ENCODE data around the gene SEMA3D. TPM values are rescaled to one million over a fixed set of nuclear protein-coding genes. Genes with fewer than 3 reads are reported as not detected.

Gene SEMA3D
- total RNA-seq, 1 experiment from 2014 or later: 1.4 TPM

DNA sequence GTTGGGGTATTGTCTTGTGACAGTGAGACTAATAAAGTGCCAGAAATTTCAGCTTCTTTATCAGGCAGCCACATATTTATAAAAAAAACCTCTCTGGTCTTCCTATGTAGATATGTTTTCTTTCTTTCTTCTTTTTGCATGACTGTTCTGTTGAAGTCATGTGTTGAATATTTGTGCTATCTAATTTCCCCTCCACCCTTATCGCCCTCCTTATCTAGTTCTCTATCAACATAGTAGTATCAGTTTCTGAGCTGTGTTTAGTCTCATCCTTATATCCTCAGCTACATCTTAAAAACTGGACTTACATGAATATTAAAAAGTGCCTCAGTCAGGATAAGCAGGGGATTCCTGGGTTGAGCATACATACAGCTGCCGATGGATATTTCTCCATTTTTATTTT, 53.9 kb downstream of the SEMA3D start (continued):
- TF ChIP-seq, protein P1, sequence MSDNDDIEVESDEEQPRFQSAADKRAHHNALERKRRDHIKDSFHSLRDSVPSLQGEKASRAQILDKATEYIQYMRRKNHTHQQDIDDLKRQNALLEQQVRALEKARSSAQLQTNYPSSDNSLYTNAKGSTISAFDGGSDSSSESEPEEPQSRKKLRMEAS (IDR thresholded peaks at IDR 0.05): no peak
- TF ChIP-seq ELF1 (IDR thresholded peaks at IDR 0.05; ENCODE audit: borderline replicate concordance, low read depth): no peak

DNA sequence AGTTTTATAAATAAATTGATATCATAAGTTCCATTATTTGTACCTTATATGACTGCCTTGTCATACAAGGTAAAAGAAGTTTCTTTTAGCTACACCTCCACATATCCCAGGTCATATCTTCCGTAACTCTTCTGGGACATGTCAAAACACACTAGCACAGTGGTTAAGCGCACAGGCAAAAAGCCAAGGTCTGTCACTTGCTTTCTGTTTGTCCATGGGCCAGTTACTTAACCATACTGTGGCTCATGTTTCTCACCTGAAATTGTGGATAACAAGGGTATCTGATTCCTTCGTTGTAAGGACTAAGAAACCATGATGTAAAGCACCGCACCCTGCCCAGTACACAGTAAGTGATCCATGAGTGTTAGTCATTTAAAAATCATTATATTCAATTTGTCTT, 56.2 kb downstream of the SEMA3D start:
- Histone ChIP-seq H3K4me3 (replicated peaks in 1 of 2; ENCODE audit: low read depth in 1 of 2, low read length in 2 of 2) (no peak overlapping the region), H3K9me2 (ENCODE audit: insufficient read depth) (no peaks in the 10 kb centered on the region), H3K4me1 (ENCODE audit: control insufficient read depth in 1 of 2, insufficient read depth in 2 of 2, low read length in 2 of 2) (no peaks in the 10 kb centered on the region), H3K9ac (ENCODE audit: low read length) (no peak overlapping the region), H3K4me2 (ENCODE audit: low read length) (no peak overlapping the region), H3K27me3 (ENCODE audit: insufficient read depth, low read length) (no peaks in the 10 kb centered on the region), H3K36me3 (ENCODE audit: control insufficient read depth in 1 of 2, insufficient read depth in 2 of 2, low read length in 2 of 2) (no peaks in the 10 kb centered on the region), H3K9me3 (ENCODE audit: control insufficient read depth in 1 of 2, insufficient read depth in 1 of 2, low read depth in 1 of 2, low read length in 2 of 2) (no peaks in the 10 kb centered on the region), H3K79me2 (ENCODE audit: insufficient read depth, low read length) (no peaks in the 10 kb centered on the region), H2AFZ (ENCODE audit: low read depth, low read length, poor library complexity, severe bottlenecking) (no peak overlapping the region), H4K20me1 (ENCODE audit: insufficient read depth) (no peaks in the 10 kb centered on the region), H3K27ac (ENCODE audit: low read depth, low read length) (no peak overlapping the region)
- intact Hi-C loops (cut with micrococcal nuclease): no loop called here
- RAD21 ChIA-PET (ENCODE audit: low non-redundant PET in 1 of 2, low total read pairs in 2 of 2, uncharacterized antibody in 2 of 2, unreplicated experiment in 2 of 2): no interaction called here
- POLR2A ChIA-PET: no interaction called here
- no TSS peak for BruUV-seq (replicated peaks)
- no peak for ATAC-seq
- CTCF ChIA-PET: no interaction called here
- no peak for DNase-seq (ENCODE audit: low read depth, low spot score)
- TF ChIP-seq FOSL1 (IDR thresholded peaks at IDR 0.05; ENCODE audit: low read depth) (no peak), POLR2AphosphoS5 (IDR thresholded peaks at IDR 0.05; ENCODE audit: low read depth, low read length) (no peak), CEBPB (IDR thresholded peaks at IDR 0.05; ENCODE audit: low read depth) (no peak)

DNA sequence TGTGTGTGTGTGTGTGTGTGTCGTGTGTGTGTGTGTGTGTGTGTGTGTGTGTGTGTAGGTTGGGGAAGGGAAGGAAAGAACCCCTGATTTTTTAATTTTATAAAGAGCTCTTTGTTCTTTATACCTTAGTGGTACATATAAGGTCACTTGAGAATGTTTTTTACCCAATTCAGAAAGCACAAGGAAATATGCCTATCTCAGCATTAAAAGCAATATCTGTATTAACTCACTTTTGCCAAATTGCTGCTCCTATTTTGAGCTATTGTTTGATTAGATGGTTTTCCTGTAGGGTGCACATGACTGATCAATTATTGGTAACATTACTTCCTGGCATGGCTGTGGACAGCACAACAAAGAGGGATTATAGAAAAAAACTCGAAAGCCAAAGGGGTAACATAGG, 60.5 kb downstream of the SEMA3D start:
- Histone ChIP-seq H3K9me2 (ENCODE audit: insufficient read depth) (no peaks in the 10 kb centered on the region), H3K9me3 (ENCODE audit: control insufficient read depth in 1 of 2, insufficient read depth in 1 of 2, low read depth in 1 of 2, low read length in 2 of 2) (no peaks in the 10 kb centered on the region), H3K4me3 (replicated peaks in 1 of 2; ENCODE audit: low read depth in 1 of 2, low read length in 2 of 2) (no peak overlapping the region), H3K27me3 (ENCODE audit: insufficient read depth, low read length) (no peaks in the 10 kb centered on the region), H3K4me1 (ENCODE audit: control insufficient read depth in 1 of 2, insufficient read depth in 2 of 2, low read length in 2 of 2) (no peaks in the 10 kb centered on the region), H3K27ac (ENCODE audit: low read depth, low read length) (no peak overlapping the region), H3K4me2 (ENCODE audit: low read length) (no peak overlapping the region), H3K79me2 (ENCODE audit: insufficient read depth, low read length) (no peaks in the 10 kb centered on the region), H3K9ac (ENCODE audit: low read length) (no peak overlapping the region), H4K20me1 (ENCODE audit: insufficient read depth) (no peaks in the 10 kb centered on the region), H3K36me3 (ENCODE audit: control insufficient read depth in 1 of 2, insufficient read depth in 2 of 2, low read length in 2 of 2) (no peaks in the 10 kb centered on the region), H2AFZ (ENCODE audit: low read depth, low read length, poor library complexity, severe bottlenecking) (no peak overlapping the region)
- DNase-seq (ENCODE audit: low read depth, low spot score): no peak
- ATAC-seq: no peak
- ChIA-PET POLR2A (no interaction called here), RAD21 (ENCODE audit: low non-redundant PET in 1 of 2, low total read pairs in 2 of 2, uncharacterized antibody in 2 of 2, unreplicated experiment in 2 of 2) (no interaction called here), CTCF (no interaction called here)
- intact Hi-C loops (cut with micrococcal nuclease): no loop called here
- no TSS peak for BruUV-seq (replicated peaks)
- no peak for TF ChIP-seq SRF (IDR thresholded peaks at IDR 0.05; ENCODE audit: low read depth)
- TF ChIP-seq, protein P1 (IDR thresholded peaks at IDR 0.05): no peak
- no peak for TF ChIP-seq EZH2 (IDR thresholded peaks at IDR 0.05)
- TF ChIP-seq, protein P2, sequence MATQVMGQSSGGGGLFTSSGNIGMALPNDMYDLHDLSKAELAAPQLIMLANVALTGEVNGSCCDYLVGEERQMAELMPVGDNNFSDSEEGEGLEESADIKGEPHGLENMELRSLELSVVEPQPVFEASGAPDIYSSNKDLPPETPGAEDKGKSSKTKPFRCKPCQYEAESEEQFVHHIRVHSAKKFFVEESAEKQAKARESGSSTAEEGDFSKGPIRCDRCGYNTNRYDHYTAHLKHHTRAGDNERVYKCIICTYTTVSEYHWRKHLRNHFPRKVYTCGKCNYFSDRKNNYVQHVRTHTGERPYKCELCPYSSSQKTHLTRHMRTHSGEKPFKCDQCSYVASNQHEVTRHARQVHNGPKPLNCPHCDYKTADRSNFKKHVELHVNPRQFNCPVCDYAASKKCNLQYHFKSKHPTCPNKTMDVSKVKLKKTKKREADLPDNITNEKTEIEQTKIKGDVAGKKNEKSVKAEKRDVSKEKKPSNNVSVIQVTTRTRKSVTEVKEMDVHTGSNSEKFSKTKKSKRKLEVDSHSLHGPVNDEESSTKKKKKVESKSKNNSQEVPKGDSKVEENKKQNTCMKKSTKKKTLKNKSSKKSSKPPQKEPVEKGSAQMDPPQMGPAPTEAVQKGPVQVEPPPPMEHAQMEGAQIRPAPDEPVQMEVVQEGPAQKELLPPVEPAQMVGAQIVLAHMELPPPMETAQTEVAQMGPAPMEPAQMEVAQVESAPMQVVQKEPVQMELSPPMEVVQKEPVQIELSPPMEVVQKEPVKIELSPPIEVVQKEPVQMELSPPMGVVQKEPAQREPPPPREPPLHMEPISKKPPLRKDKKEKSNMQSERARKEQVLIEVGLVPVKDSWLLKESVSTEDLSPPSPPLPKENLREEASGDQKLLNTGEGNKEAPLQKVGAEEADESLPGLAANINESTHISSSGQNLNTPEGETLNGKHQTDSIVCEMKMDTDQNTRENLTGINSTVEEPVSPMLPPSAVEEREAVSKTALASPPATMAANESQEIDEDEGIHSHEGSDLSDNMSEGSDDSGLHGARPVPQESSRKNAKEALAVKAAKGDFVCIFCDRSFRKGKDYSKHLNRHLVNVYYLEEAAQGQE (IDR thresholded peaks at IDR 0.05; ENCODE audit: low read depth): no peak
- no peak for TF ChIP-seq RAD21 (IDR thresholded peaks at IDR 0.05; ENCODE audit: low read depth)
- TF ChIP-seq ELF1 (IDR thresholded peaks at IDR 0.05; ENCODE audit: borderline replicate concordance, low read depth): no peak
- TF ChIP-seq, protein P3, sequence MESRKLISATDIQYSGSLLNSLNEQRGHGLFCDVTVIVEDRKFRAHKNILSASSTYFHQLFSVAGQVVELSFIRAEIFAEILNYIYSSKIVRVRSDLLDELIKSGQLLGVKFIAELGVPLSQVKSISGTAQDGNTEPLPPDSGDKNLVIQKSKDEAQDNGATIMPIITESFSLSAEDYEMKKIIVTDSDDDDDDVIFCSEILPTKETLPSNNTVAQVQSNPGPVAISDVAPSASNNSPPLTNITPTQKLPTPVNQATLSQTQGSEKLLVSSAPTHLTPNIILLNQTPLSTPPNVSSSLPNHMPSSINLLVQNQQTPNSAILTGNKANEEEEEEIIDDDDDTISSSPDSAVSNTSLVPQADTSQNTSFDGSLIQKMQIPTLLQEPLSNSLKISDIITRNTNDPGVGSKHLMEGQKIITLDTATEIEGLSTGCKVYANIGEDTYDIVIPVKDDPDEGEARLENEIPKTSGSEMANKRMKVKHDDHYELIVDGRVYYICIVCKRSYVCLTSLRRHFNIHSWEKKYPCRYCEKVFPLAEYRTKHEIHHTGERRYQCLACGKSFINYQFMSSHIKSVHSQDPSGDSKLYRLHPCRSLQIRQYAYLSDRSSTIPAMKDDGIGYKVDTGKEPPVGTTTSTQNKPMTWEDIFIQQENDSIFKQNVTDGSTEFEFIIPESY (IDR thresholded peaks at IDR 0.05; ENCODE audit: extremely low read depth, insufficient replicate concordance, low read length): no peak
- no peak for TF ChIP-seq CEBPB (IDR thresholded peaks at IDR 0.05; ENCODE audit: low read depth)
- TF ChIP-seq TCF7L2 (IDR thresholded peaks at IDR 0.05; ENCODE audit: borderline replicate concordance, extremely low read depth, insufficient read depth, insufficient read length): no peak
- TF ChIP-seq JUND (IDR thresholded peaks at IDR 0.05): no peak
- TF ChIP-seq ZFX (IDR thresholded peaks at IDR 0.05): no peak
- TF ChIP-seq POLR2AphosphoS5 (IDR thresholded peaks at IDR 0.05; ENCODE audit: low read depth, low read length): no peak
